ENCODE measurements around the gene LYST. TPM values are rescaled to one million over a fixed set of nuclear protein-coding genes. Genes with fewer than 3 reads are reported as not detected.

Gene LYST
- total RNA-seq, 4 donors from 2014 or later, result 22.9 to 44.4 (median 31.9) TPM

DNA sequence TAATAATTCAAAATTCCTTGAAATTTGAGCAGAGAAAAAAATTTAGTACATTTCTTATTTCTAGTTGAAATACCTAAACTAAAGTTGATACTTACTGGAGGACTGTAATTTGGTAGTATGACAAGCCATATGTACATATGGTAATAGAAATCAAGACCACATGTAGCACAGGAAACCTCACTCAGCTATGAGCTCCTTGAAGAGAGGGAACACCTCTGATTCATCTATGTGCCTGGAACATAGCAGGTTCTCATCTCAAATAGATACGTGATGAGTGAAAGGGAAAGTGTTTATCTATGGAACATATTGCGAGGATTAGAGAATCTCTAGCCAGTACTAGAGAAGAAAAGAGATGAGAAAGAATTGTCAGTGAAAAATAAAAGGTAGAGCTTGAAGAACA is 169.2 kb downstream of the LYST start:
- no peaks in the 10 kb centered on the region for H3K27me3 ChIP-seq
- intact Hi-C loops (cut with DNase I), result no loop called here
- H3K4me3 ChIP-seq, result no peak overlapping the region
- H3K9me3 ChIP-seq, result no peaks in the 10 kb centered on the region
- no peak for TF ChIP-seq EP300 (IDR thresholded peaks at IDR 0.05)
- TF ChIP-seq, protein P1, sequence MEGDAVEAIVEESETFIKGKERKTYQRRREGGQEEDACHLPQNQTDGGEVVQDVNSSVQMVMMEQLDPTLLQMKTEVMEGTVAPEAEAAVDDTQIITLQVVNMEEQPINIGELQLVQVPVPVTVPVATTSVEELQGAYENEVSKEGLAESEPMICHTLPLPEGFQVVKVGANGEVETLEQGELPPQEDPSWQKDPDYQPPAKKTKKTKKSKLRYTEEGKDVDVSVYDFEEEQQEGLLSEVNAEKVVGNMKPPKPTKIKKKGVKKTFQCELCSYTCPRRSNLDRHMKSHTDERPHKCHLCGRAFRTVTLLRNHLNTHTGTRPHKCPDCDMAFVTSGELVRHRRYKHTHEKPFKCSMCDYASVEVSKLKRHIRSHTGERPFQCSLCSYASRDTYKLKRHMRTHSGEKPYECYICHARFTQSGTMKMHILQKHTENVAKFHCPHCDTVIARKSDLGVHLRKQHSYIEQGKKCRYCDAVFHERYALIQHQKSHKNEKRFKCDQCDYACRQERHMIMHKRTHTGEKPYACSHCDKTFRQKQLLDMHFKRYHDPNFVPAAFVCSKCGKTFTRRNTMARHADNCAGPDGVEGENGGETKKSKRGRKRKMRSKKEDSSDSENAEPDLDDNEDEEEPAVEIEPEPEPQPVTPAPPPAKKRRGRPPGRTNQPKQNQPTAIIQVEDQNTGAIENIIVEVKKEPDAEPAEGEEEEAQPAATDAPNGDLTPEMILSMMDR (IDR thresholded peaks at IDR 0.05), result no peak
- no peak for TF ChIP-seq POLR2A (IDR thresholded peaks at IDR 0.05; ENCODE audit: low read depth)
- no peak for TF ChIP-seq POLR2AphosphoS5 (IDR thresholded peaks at IDR 0.05)
- H3K4me1 ChIP-seq, result no peaks in the 10 kb centered on the region
- H3K27ac ChIP-seq (replicated peaks in 1 of 4), result no peak overlapping the region
- DNase-seq (ENCODE audit: extremely low spot score), result no peak
- H3K36me3 ChIP-seq, result peaks cover 32 to 93% (median 69%) of the 10 kb centered on the region in 4 donors
- 98% methylated on average over 2 of the region's 2 CpGs for WGBS

DNA sequence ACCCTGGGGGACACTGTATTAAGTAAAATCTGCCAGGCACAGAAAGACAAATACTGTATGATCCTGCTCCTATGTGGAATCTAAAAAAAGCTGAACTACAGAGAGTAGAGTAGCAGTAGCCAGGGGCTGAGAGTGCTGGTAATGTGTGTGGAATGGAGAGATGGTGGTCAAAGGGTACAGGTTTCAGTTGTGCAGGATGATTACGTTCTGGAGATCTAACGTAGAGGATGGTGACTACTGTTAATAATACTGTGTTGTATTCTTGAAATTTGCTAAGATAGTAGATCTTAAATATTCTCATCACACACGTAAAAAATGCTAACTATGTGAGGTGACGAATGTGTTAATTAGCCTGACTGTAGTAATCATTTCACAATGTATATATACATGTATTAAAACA is 177.3 kb downstream of the LYST start:
- Histone ChIP-seq H3K4me1 (no peaks in the 10 kb centered on the region), H3K27me3 (no peaks in the 10 kb centered on the region), H3K36me3 (peaks cover 41 to 85% (median 56%) of the 10 kb centered on the region in 4 donors), H3K9me3 (no peaks in the 10 kb centered on the region), H3K27ac (replicated peaks in 1 of 4) (no peak overlapping the region), H3K4me3 (no peak overlapping the region)
- intact Hi-C loops (cut with DNase I), result no loop called here
- DNase-seq (ENCODE audit: extremely low spot score), result no peak
- 96% methylated on average over 4 of the region's 4 CpGs for WGBS
- TF ChIP-seq EP300 (IDR thresholded peaks at IDR 0.05) (no peak), POLR2AphosphoS5 (IDR thresholded peaks at IDR 0.05) (no peak), POLR2A (IDR thresholded peaks at IDR 0.05; ENCODE audit: low read depth) (no peak)
- TF ChIP-seq, protein P1 (IDR thresholded peaks at IDR 0.05), result no peak

DNA sequence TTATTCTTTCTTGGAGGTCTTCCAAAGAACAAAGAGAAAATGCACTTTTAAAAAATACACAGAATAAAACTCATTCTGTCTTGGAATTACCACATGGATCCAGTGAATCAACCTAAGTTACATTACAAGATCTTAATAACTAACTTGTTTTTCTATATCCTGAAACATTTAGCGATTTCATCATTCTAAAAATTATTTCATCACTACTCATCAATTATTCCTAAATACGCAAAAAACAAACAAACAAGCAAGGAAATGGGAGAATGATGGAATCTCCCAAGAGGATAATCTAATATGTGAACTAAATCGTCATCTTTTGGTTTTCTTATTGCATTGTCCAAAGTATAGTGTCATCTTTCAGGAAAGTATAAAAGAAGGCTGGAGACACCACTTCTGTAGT is 178.6 kb downstream of the LYST start:
- DNase-seq (ENCODE audit: extremely low spot score), result no peak
- Histone ChIP-seq H3K27me3 (no peaks in the 10 kb centered on the region), H3K27ac (replicated peaks in 1 of 4) (no peak overlapping the region), H3K36me3 (peaks cover 41 to 85% (median 58%) of the 10 kb centered on the region in 4 donors), H3K4me3 (no peak overlapping the region), H3K4me1 (no peaks in the 10 kb centered on the region), H3K9me3 (no peaks in the 10 kb centered on the region)
- intact Hi-C loops (cut with DNase I), result no loop called here
- 92% methylated on average over 3 of the region's 3 CpGs for WGBS
- TF ChIP-seq POLR2AphosphoS5 (IDR thresholded peaks at IDR 0.05), result no peak
- TF ChIP-seq EP300 (IDR thresholded peaks at IDR 0.05), result no peak
- TF ChIP-seq, protein P1 (IDR thresholded peaks at IDR 0.05), result no peak
- no peak for TF ChIP-seq POLR2A (IDR thresholded peaks at IDR 0.05; ENCODE audit: low read depth)

GRCh38 chr1:235683653-235684052 is 183.1 kb downstream of the LYST start:
- DNase-seq (ENCODE audit: extremely low spot score), result no peak
- TF ChIP-seq, protein P1 (IDR thresholded peaks at IDR 0.05), result no peak
- TF ChIP-seq EP300 (IDR thresholded peaks at IDR 0.05), result no peak
- no peak for TF ChIP-seq POLR2AphosphoS5 (IDR thresholded peaks at IDR 0.05)
- no peak for TF ChIP-seq POLR2A (IDR thresholded peaks at IDR 0.05; ENCODE audit: low read depth)
- H3K4me1 ChIP-seq, result no peaks in the 10 kb centered on the region
- no peak overlapping the region for H3K27ac ChIP-seq (replicated peaks in 1 of 4)
- no peak overlapping the region for H3K4me3 ChIP-seq
- H3K9me3 ChIP-seq, result no peaks in the 10 kb centered on the region
- intact Hi-C loops (cut with DNase I), result no loop called here
- H3K36me3 ChIP-seq, result peaks cover 32 to 76% (median 40%) of the 10 kb centered on the region in 4 donors
- no peaks in the 10 kb centered on the region for H3K27me3 ChIP-seq
- WGBS, result 88% methylated on average over 1 of the region's 1 CpG

DNA sequence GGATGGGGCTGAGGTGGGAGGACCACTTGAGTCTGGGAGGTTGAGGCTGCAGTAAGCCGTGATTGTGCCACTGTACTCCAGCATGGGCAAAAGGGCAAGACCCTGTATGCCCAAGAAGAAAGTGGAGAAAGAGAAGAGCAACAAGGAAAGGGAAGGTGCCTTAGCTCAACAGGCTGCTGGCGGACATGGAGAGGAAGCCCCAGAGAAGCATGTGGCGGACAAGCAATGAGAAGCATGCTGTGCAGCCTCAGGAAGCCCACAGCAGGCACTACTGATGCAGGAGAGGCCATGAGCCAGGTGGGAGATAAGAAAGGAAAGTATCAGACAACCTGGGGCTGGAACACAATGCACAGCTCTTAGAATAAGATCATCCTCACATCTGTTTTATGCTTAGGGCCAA is 184.5 kb downstream of the LYST start:
- H3K36me3 ChIP-seq, result peaks cover 32 to 66% (median 42%) of the 10 kb centered on the region in 4 donors

More for the DNA sequence above, 184.5 kb downstream of the LYST start:
- TF ChIP-seq EP300 (IDR thresholded peaks at IDR 0.05) (no peak), POLR2A (IDR thresholded peaks at IDR 0.05; ENCODE audit: low read depth) (no peak), POLR2AphosphoS5 (IDR thresholded peaks at IDR 0.05) (no peak)
- TF ChIP-seq, protein P1 (IDR thresholded peaks at IDR 0.05), result no peak
- DNase-seq (ENCODE audit: extremely low spot score), result no peak
- no peaks in the 10 kb centered on the region for H3K9me3 ChIP-seq
- no peak overlapping the region for H3K4me3 ChIP-seq
- no peaks in the 10 kb centered on the region for H3K27me3 ChIP-seq
- no peaks in the 10 kb centered on the region for H3K4me1 ChIP-seq
- 94% methylated on average over 3 of the region's 3 CpGs for WGBS
- intact Hi-C loops (cut with DNase I), result no loop called here
- H3K27ac ChIP-seq (replicated peaks in 1 of 4), result no peak overlapping the region
